ENCODE data around the gene PRDM7.

DNA sequence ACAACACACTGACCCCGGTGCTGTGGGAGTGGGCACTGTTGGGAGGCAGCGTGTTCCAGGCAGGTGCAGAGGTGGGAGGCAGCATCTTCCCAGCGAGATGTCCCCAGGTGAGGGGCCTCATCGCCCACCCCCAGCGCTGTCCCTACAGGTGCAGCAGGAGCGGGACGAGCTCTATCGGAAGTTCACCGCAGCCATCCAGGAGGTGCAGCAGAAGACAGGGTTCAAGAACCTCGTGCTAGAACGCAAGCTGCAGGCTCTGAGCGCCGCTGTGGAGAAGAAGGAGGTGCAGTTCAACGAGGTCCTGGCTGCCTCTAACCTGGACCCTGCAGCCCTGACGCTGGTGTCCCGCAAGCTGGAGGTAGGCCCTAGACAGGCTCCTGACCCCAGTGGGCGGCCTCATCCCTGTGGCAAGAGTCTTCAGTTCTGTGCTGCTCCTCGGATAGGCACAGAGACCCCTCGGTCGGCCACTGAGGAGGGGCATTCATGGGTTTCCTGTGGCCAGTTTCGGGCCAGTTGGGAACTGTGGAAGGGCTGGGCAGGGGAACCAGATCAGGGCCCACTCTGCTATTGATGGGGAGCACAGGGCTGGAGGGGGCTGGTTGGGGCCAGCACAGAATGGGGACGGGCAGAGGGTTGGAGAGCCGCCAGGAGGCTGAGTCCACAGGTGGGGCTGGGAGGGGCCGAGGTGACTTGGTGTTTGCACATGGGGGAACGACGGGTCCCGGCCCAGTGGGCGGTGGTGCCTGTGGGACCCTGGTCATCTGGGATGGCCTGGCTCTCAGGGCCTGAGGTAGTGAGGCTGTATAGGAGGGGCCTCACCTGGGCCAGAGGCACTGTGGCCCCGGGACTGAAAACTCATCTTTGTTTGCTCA, 36.7 kb downstream of the PRDM7 start:
- TF ChIP-seq NR3C1 (CRISPR knock-in tag; conservative IDR thresholded peaks at IDR 0.05; ENCODE audit: low read depth) (no peak), SMAD4 (CRISPR knock-in tag; IDR thresholded peaks at IDR 0.05) (no peak), IRF2 (CRISPR knock-in tag; IDR thresholded peaks at IDR 0.05; ENCODE audit: borderline replicate concordance, low read depth) (no peak), JUN (CRISPR knock-in tag; IDR thresholded peaks at IDR 0.05) (no peak), TP53 (CRISPR knock-in tag; IDR thresholded peaks at IDR 0.05) (no peak), FOXK1 (CRISPR knock-in tag; IDR thresholded peaks at IDR 0.05) (no peak)
- TF ChIP-seq, protein P1, sequence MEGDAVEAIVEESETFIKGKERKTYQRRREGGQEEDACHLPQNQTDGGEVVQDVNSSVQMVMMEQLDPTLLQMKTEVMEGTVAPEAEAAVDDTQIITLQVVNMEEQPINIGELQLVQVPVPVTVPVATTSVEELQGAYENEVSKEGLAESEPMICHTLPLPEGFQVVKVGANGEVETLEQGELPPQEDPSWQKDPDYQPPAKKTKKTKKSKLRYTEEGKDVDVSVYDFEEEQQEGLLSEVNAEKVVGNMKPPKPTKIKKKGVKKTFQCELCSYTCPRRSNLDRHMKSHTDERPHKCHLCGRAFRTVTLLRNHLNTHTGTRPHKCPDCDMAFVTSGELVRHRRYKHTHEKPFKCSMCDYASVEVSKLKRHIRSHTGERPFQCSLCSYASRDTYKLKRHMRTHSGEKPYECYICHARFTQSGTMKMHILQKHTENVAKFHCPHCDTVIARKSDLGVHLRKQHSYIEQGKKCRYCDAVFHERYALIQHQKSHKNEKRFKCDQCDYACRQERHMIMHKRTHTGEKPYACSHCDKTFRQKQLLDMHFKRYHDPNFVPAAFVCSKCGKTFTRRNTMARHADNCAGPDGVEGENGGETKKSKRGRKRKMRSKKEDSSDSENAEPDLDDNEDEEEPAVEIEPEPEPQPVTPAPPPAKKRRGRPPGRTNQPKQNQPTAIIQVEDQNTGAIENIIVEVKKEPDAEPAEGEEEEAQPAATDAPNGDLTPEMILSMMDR (IDR thresholded peaks at IDR 0.05) = no peak
- TF ChIP-seq, protein P2, sequence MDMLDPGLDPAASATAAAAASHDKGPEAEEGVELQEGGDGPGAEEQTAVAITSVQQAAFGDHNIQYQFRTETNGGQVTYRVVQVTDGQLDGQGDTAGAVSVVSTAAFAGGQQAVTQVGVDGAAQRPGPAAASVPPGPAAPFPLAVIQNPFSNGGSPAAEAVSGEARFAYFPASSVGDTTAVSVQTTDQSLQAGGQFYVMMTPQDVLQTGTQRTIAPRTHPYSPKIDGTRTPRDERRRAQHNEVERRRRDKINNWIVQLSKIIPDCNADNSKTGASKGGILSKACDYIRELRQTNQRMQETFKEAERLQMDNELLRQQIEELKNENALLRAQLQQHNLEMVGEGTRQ (CRISPR knock-in tag; IDR thresholded peaks at IDR 0.05) = no peak
- TF ChIP-seq, protein P3, sequence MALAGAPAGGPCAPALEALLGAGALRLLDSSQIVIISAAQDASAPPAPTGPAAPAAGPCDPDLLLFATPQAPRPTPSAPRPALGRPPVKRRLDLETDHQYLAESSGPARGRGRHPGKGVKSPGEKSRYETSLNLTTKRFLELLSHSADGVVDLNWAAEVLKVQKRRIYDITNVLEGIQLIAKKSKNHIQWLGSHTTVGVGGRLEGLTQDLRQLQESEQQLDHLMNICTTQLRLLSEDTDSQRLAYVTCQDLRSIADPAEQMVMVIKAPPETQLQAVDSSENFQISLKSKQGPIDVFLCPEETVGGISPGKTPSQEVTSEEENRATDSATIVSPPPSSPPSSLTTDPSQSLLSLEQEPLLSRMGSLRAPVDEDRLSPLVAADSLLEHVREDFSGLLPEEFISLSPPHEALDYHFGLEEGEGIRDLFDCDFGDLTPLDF (CRISPR knock-in tag; IDR thresholded peaks at IDR 0.05) = no peak
- TF ChIP-seq, protein P4, sequence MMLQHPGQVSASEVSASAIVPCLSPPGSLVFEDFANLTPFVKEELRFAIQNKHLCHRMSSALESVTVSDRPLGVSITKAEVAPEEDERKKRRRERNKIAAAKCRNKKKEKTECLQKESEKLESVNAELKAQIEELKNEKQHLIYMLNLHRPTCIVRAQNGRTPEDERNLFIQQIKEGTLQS (CRISPR knock-in tag; conservative IDR thresholded peaks at IDR 0.05) = no peak
- TF ChIP-seq, protein P5, sequence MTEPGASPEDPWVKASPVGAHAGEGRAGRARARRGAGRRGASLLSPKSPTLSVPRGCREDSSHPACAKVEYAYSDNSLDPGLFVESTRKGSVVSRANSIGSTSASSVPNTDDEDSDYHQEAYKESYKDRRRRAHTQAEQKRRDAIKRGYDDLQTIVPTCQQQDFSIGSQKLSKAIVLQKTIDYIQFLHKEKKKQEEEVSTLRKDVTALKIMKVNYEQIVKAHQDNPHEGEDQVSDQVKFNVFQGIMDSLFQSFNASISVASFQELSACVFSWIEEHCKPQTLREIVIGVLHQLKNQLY (CRISPR knock-in tag; IDR thresholded peaks at IDR 0.05) = no peak
- TF ChIP-seq, protein P6, sequence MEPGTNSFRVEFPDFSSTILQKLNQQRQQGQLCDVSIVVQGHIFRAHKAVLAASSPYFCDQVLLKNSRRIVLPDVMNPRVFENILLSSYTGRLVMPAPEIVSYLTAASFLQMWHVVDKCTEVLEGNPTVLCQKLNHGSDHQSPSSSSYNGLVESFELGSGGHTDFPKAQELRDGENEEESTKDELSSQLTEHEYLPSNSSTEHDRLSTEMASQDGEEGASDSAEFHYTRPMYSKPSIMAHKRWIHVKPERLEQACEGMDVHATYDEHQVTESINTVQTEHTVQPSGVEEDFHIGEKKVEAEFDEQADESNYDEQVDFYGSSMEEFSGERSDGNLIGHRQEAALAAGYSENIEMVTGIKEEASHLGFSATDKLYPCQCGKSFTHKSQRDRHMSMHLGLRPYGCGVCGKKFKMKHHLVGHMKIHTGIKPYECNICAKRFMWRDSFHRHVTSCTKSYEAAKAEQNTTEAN (CRISPR knock-in tag; IDR thresholded peaks at IDR 0.05) = no peak
- TF ChIP-seq, protein P7, sequence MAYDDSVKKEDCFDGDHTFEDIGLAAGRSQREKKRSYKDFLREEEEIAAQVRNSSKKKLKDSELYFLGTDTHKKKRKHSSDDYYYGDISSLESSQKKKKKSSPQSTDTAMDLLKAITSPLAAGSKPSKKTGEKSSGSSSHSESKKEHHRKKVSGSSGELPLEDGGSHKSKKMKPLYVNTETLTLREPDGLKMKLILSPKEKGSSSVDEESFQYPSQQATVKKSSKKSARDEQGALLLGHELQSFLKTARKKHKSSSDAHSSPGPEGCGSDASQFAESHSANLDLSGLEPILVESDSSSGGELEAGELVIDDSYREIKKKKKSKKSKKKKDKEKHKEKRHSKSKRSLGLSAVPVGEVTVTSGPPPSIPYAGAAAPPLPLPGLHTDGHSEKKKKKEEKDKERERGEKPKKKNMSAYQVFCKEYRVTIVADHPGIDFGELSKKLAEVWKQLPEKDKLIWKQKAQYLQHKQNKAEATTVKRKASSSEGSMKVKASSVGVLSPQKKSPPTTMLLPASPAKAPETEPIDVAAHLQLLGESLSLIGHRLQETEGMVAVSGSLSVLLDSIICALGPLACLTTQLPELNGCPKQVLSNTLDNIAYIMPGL (CRISPR knock-in tag; IDR thresholded peaks at IDR 0.05) = no peak

All from WTC11 (cell line).